ENCODE results near the gene INTS11. TPM values are rescaled to one million over a fixed set of nuclear protein-coding genes. Genes with fewer than 3 reads are reported as not detected.

Gene INTS11
- total and polyA plus RNA-seq, 2 of the 8 experiments (the other 6 are each of a cell fraction or from before 2014, with no cell fraction given): 113 to 243 TPM

GRCh38 chr1:1318777-1319645, 5.4 kb downstream of the INTS11 start:
- Histone ChIP-seq H2BK20ac (ENCODE audit: low read length) (no peak overlapping the region), H3K23me2 (ENCODE audit: low read depth, low read length) (no peaks in the 10 kb centered on the region), H2BK12ac (ENCODE audit: low read depth, low read length) (no peak overlapping the region), H3K27ac (ENCODE audit: low read depth, low read length) (no peak overlapping the region), H4K20me1 (replicated peaks in 1 of 2; ENCODE audit: control insufficient read depth in 1 of 2, insufficient read depth in 2 of 2, low read length in 2 of 2) (peaks cover 25 to 40% of the 10 kb centered on the region in 2 experiments), H4K91ac (replicated peaks; ENCODE audit: insufficient read length, low read length) (no peak overlapping the region), H2BK15ac (ENCODE audit: low read length) (no peak overlapping the region), H3K14ac (ENCODE audit: insufficient read length) (no peak overlapping the region), H3K4me3 (ENCODE audit: extremely low read depth in 1 of 4, insufficient read depth in 2 of 4, low read depth in 3 of 4, low read length in 4 of 4) (no peak overlapping the region), H3K36me3 (ENCODE audit: control insufficient read depth in 2 of 4, insufficient read depth in 4 of 4, low read length in 3 of 4) (peaks cover 3 to 26% (median 13%) of the 10 kb centered on the region in 4 experiments; a peak in 7 of 8 replicates), H3K4me1 (replicated peaks in 1 of 4; ENCODE audit: control insufficient read depth in 3 of 4, insufficient read depth in 4 of 4, low read length in 3 of 4) (peaks cover 0 to 16% (median 4%) of the 10 kb centered on the region in 4 experiments; a peak in 6 of 7 replicates), H3K9ac (replicated peaks in 1 of 4; ENCODE audit: extremely low read depth in 1 of 4, low read depth in 3 of 4, low read length in 3 of 4) (no peak overlapping the region), H3K56ac (replicated peaks; ENCODE audit: insufficient read length, low read depth, low read length) (no peak overlapping the region), H3K27me3 (replicated peaks in 1 of 4; ENCODE audit: control insufficient read depth in 3 of 4, extremely low read depth in 1 of 4, insufficient read depth in 3 of 4, low read length in 3 of 4) (no peaks in the 10 kb centered on the region), H3K23ac (ENCODE audit: insufficient read length) (no peak overlapping the region), H2AFZ (ENCODE audit: low read length) (no peak overlapping the region), H3K79me1 (ENCODE audit: low read depth, low read length) (peaks cover 35% of the 10 kb centered on the region), H3K4me2 (ENCODE audit: insufficient read depth in 1 of 2, low read depth in 2 of 2, low read length in 2 of 2) (no peak overlapping the region), H3K9me3 (ENCODE audit: insufficient read depth in 2 of 2, low read depth in 1 of 2, low read length in 1 of 2) (no peaks in the 10 kb centered on the region), H2AK5ac (ENCODE audit: low read depth, low read length) (no peak overlapping the region), H3K4ac (replicated peaks; ENCODE audit: insufficient read length, low read depth, low read length) (no peak overlapping the region), H2BK120ac (replicated peaks; ENCODE audit: low read depth, low read length) (no peak overlapping the region), H4K8ac (ENCODE audit: extremely low read depth, insufficient read depth, low read length) (no peak overlapping the region), H2BK5ac (ENCODE audit: low read depth, low read length) (no peak overlapping the region), H4K5ac (ENCODE audit: insufficient read length, low read depth, low read length) (no peak overlapping the region), H3K18ac (ENCODE audit: extremely low read depth, low read length) (no peak overlapping the region), H3K79me2 (ENCODE audit: control insufficient read depth in 1 of 2, insufficient read depth in 2 of 2, low read length in 2 of 2) (peaks cover 9 to 46% of the 10 kb centered on the region in 2 experiments; a peak in 3 of 4 replicates)
- POLR2A ChIA-PET (ENCODE audit: partially characterized antibody): interaction anchor here (1.0 to 10.1 kb wide), 8 partner anchors 8 to 33 kb away, joined by 3 to 134 read pairs (median 6); partner anchors contain the start of gene TAS1R3
- no peak for FAIRE-seq
- DNase-seq (ENCODE audit: low read depth in 1 of 2, low spot score in 2 of 2): no peak
- CTCF ChIA-PET (ENCODE audit: partially characterized antibody): interaction anchor here (0.6 kb wide), 1 partner anchor 28 kb away, joined by 3 read pairs; no protein-coding TSS in a partner anchor
- 92% methylated on average over 31 of the region's 36 CpGs; no CpG with 5 or more reads in 1 of the 2 experiments for WGBS, 2 experiments (ENCODE audit: extremely low coverage in 1 of 2, insufficient coverage in 1 of 2, insufficient read length in 1 of 2, insufficient replicate concordance in 2 of 2, low coverage in 1 of 2, low lambda C conversion rate in 2 of 2, missing lambda C conversion rate in 1 of 2)
- no peak for TF ChIP-seq TAF7 (optimal IDR thresholded peaks at IDR 0.05; ENCODE audit: borderline replicate concordance, low read depth, low read length)

Data from H1 (cell line).